Panc1 (cell line): ENCODE measurements around the gene TAAR8.

ENCODE experiments used
- CTCF ChIP-seq: fragments of 450-650 bp; IDR thresholded peaks from 2 replicates; pipeline ENCODE4 v1.5.1; 2017; ENCODE audit warnings: mild to moderate bottlenecking
- POLR2AphosphoS5 ChIP-seq: IDR thresholded peaks from 2 replicates; pipeline ENCODE4 v1.6.1; 2012; ENCODE audit warnings: mild to moderate bottlenecking, low read depth, low read length, moderate library complexity
- REST ChIP-seq, 2 experiments: IDR thresholded peaks; 2 replicates each; pipeline ENCODE4 v1.6.1; 2011 to 2012; ENCODE audit warnings: low read depth in 2 of 2, control low read depth in 1 of 2, low read length in 1 of 2, mild to moderate bottlenecking in 1 of 2, moderate library complexity in 1 of 2; ENCODE audit not compliant: insufficient read depth in 1 of 2
- TCF7L2 ChIP-seq: IDR thresholded peaks from 2 replicates; pipeline ENCODE4 v1.6.1; 2011; ENCODE audit warnings: mild to moderate bottlenecking, low read depth, low read length, inconsistent platforms

GRCh38 chr6:132587424-132587823 lies 35.0 kb downstream of the TAAR8 start:
- no peak for TF ChIP-seq CTCF
- TF ChIP-seq REST (IDR thresholded peaks at IDR 0.05; ENCODE audit: insufficient read depth in 1 of 2, low read depth in 2 of 2, low read length in 1 of 2), result no peak
- TF ChIP-seq POLR2AphosphoS5, result no peak
- TF ChIP-seq TCF7L2, result no peak
